Activated T-helper 2 cell treated with anti-CD3 and anti-CD28 coated beads, Interferon-gamma antibody, Interleukin-2, Interleukin-4, amounts not matched to agents 10 μg/mL and 5 μg/mL and 100 μg/mL, durations not matched to agents 14 hours and 24 hours and 36 hours (primary cell): ENCODE data around the gene PCBD2. TPM values are rescaled to one million over a fixed set of nuclear protein-coding genes. Genes with fewer than 3 reads are reported as not detected.
A peak's percentile ranks its signal among the peaks of the same experiment; 100 is the strongest.
"Not testable (repeated sequence)": the region's sequence is repeated elsewhere in the genome, so short reads cannot be mapped to it uniquely, and the experiment has no call there.

ENCODE experiments used
- DNase-seq: peaks from one replicate; pipeline ENCODE4 v3.0.0; 2021; ENCODE audit warnings: low spot score
- H3K27ac Mint-ChIP-seq: one replicate; pipeline ENCODE4 v1.8.0; 2021; ENCODE audit warnings: mixed read lengths
- H3K27me3 Mint-ChIP-seq: one replicate; pipeline ENCODE4 v1.8.0; 2021; ENCODE audit warnings: low read depth, mixed read lengths
- H3K36me3 Mint-ChIP-seq: one replicate; pipeline ENCODE4 v1.8.0; 2021; ENCODE audit warnings: low read depth, mixed read lengths
- H3K4me1 Mint-ChIP-seq: one replicate; pipeline ENCODE4 v1.8.0; 2021; ENCODE audit warnings: low read depth, mixed read lengths
- H3K4me3 Mint-ChIP-seq: one replicate; pipeline ENCODE4 v1.8.0; 2021; ENCODE audit warnings: low read depth, mild to moderate bottlenecking, moderate library complexity, mixed read lengths
- H3K9me3 Mint-ChIP-seq: one replicate; pipeline ENCODE4 v1.8.0; 2021; ENCODE audit warnings: mixed read lengths
- intact Hi-C: fragments of 100-400 bp; cut with micrococcal nuclease; formaldehyde crosslinking; loops from one replicate; pipeline ENCODE4 v1.15.1; 2023
- total RNA-seq: library from RNA; stranded (reverse); gene quantifications from 2 replicates; pipeline ENCODE4 v1.2.3, GENCODE V29; 2022

PCBD2 gene
- total RNA-seq = 13.3 and 14.1 TPM in 2 replicates

- DNase-seq = peak; percentile 92
- peaks cover 16% of the 10 kb centered on the region for H3K4me1 Mint-ChIP-seq
- H3K36me3 Mint-ChIP-seq = peaks cover 13% of the 10 kb centered on the region
- H3K27ac Mint-ChIP-seq = peak within 1 kb of the TSS; percentile 99
- peak within 1 kb of the TSS; percentile 94 for H3K4me3 Mint-ChIP-seq
- intact Hi-C loops = loop anchor here (1.0 to 10.0 kb wide), 7 partner anchors 16 to 530 kb away; partner anchors contain the start of genes CAMLG, DDX46, SAR1B and TXNDC15
- no peaks in the 10 kb centered on the region for H3K27me3 Mint-ChIP-seq
- no peaks in the 10 kb centered on the region for H3K9me3 Mint-ChIP-seq
These were observed at the start of gene PCBD2 for GRCh38 chr5:134904610-134905245. Gene PCBD2 (plus strand): TSS chr5:134905131. CDS start chr5:134905140, 9 bp downstream.

GRCh38 chr5:134856465-134856864 is 48.5 kb upstream of the PCBD2 start:
- H3K27me3 Mint-ChIP-seq, intact Hi-C loops, H3K4me3 Mint-ChIP-seq, H3K9me3 Mint-ChIP-seq, H3K4me1 Mint-ChIP-seq, DNase-seq, H3K27ac Mint-ChIP-seq: not testable (repeated sequence)
- peaks cover 54% of the 10 kb centered on the region for H3K36me3 Mint-ChIP-seq

- H3K4me1 Mint-ChIP-seq = peaks cover 6% of the 10 kb centered on the region
- DNase-seq = no peak
- no peak overlapping the region for H3K4me3 Mint-ChIP-seq
- H3K9me3 Mint-ChIP-seq = no peaks in the 10 kb centered on the region
- intact Hi-C loops = no loop called here
- H3K27ac Mint-ChIP-seq = no peak overlapping the region
- H3K36me3 Mint-ChIP-seq = peaks cover 46% of the 10 kb centered on the region
- H3K27me3 Mint-ChIP-seq = no peaks in the 10 kb centered on the region
These were observed 47.5 kb upstream of the PCBD2 start for GRCh38 chr5:134857401-134857800.

- no peaks in the 10 kb centered on the region for H3K4me1 Mint-ChIP-seq
These were observed 40.2 kb upstream of the PCBD2 start for GRCh38 chr5:134864707-134865106.

GRCh38 chr5:134873494-134873893 is 31.4 kb upstream of the PCBD2 start:
- no peaks in the 10 kb centered on the region for H3K27me3 Mint-ChIP-seq
- H3K27ac Mint-ChIP-seq = peak overlapping the region; percentile 96
- H3K4me1 Mint-ChIP-seq = peaks cover 23% of the 10 kb centered on the region
- H3K4me3 Mint-ChIP-seq = peak overlapping the region; percentile 95
- H3K9me3 Mint-ChIP-seq = no peaks in the 10 kb centered on the region
- intact Hi-C loops = no loop called here
- no peak for DNase-seq
- H3K36me3 Mint-ChIP-seq = peaks cover 24% of the 10 kb centered on the region

More at GRCh38 chr5:134864707-134865106, 40.2 kb upstream of the PCBD2 start:
- no peak for DNase-seq
- Mint-ChIP-seq H3K36me3 (peaks cover 16% of the 10 kb centered on the region), H3K4me3 (no peak overlapping the region), H3K27ac (no peak overlapping the region), H3K27me3 (no peaks in the 10 kb centered on the region), H3K9me3 (no peaks in the 10 kb centered on the region)
- intact Hi-C loops = no loop called here

- H3K36me3 Mint-ChIP-seq = peaks cover 24% of the 10 kb centered on the region
- peak within 1 kb of the TSS; percentile 96 for H3K27ac Mint-ChIP-seq
- intact Hi-C loops = loop anchor here (1.0 to 2.0 kb wide), 3 partner anchors 28 to 115 kb away; partner anchors contain the start of gene DDX46
- peaks cover 28% of the 10 kb centered on the region for H3K4me1 Mint-ChIP-seq
- H3K27me3 Mint-ChIP-seq = no peaks in the 10 kb centered on the region
- DNase-seq = peak; percentile 80
- H3K9me3 Mint-ChIP-seq = no peaks in the 10 kb centered on the region
- H3K4me3 Mint-ChIP-seq = peak within 1 kb of the TSS; percentile 95
These were observed 30.7 kb upstream of the PCBD2 start, which contains the start of gene TXNDC15 for GRCh38 chr5:134873987-134874830. Gene TXNDC15 (plus strand): TSS chr5:134874371. CDS start chr5:134874428, 57 bp downstream.

GRCh38 chr5:134874831-134875655 is 29.9 kb upstream of the PCBD2 start:
- H3K4me3 Mint-ChIP-seq = peak overlapping the region; percentile 95
- DNase-seq = peak; percentile 45
- H3K27me3 Mint-ChIP-seq = no peaks in the 10 kb centered on the region
- peaks cover 32% of the 10 kb centered on the region for H3K4me1 Mint-ChIP-seq
- intact Hi-C loops = loop anchor here (1.0 to 2.0 kb wide), 4 partner anchors 29 to 137 kb away; partner anchors contain the start of genes CAMLG and DDX46
- H3K27ac Mint-ChIP-seq = peak overlapping the region; percentile 96
- H3K9me3 Mint-ChIP-seq = no peaks in the 10 kb centered on the region
- peaks cover 28% of the 10 kb centered on the region for H3K36me3 Mint-ChIP-seq

- intact Hi-C loops = no loop called here
- peaks cover 35% of the 10 kb centered on the region for H3K4me1 Mint-ChIP-seq
- peak overlapping the region; percentile 79 for H3K27ac Mint-ChIP-seq
- no peaks in the 10 kb centered on the region for H3K27me3 Mint-ChIP-seq
- peaks cover 29% of the 10 kb centered on the region for H3K36me3 Mint-ChIP-seq
- no peaks in the 10 kb centered on the region for H3K9me3 Mint-ChIP-seq
- H3K4me3 Mint-ChIP-seq = no peak overlapping the region
- no peak for DNase-seq
These were observed 27.8 kb upstream of the PCBD2 start for GRCh38 chr5:134877159-134877558.

- no peak for DNase-seq
- H3K4me3 Mint-ChIP-seq = no peak overlapping the region
- H3K36me3 Mint-ChIP-seq = peaks cover 29% of the 10 kb centered on the region
- no peak overlapping the region for H3K27ac Mint-ChIP-seq
- H3K9me3 Mint-ChIP-seq = no peaks in the 10 kb centered on the region
- intact Hi-C loops = no loop called here
- H3K4me1 Mint-ChIP-seq = peaks cover 34% of the 10 kb centered on the region
- no peaks in the 10 kb centered on the region for H3K27me3 Mint-ChIP-seq
These were observed 26.5 kb upstream of the PCBD2 start for GRCh38 chr5:134878403-134878802.

- no peak for DNase-seq
- Mint-ChIP-seq H3K27me3 (no peaks in the 10 kb centered on the region), H3K27ac (no peak overlapping the region), H3K4me1 (peaks cover 31% of the 10 kb centered on the region), H3K36me3 (peaks cover 30% of the 10 kb centered on the region), H3K4me3 (no peak overlapping the region), H3K9me3 (no peaks in the 10 kb centered on the region)
- intact Hi-C loops = no loop called here
These were observed 25.5 kb upstream of the PCBD2 start for GRCh38 chr5:134879456-134879855.

GRCh38 chr5:134880937-134881336 is 24.0 kb upstream of the PCBD2 start:
- DNase-seq, H3K27me3 Mint-ChIP-seq, H3K9me3 Mint-ChIP-seq, H3K4me3 Mint-ChIP-seq, intact Hi-C loops, H3K27ac Mint-ChIP-seq: not testable (repeated sequence)
- H3K4me1 Mint-ChIP-seq = peaks cover 35% of the 10 kb centered on the region
- H3K36me3 Mint-ChIP-seq = peaks cover 28% of the 10 kb centered on the region

- H3K4me3 Mint-ChIP-seq, DNase-seq, H3K9me3 Mint-ChIP-seq, H3K27ac Mint-ChIP-seq, intact Hi-C loops, H3K27me3 Mint-ChIP-seq: not testable (repeated sequence)
- peaks cover 22% of the 10 kb centered on the region for H3K36me3 Mint-ChIP-seq
- H3K4me1 Mint-ChIP-seq = peaks cover 27% of the 10 kb centered on the region
These were observed 23.2 kb upstream of the PCBD2 start for GRCh38 chr5:134881711-134882110.
